Measurements from ENCODE around the gene FSTL3.

The FSTL3 gene

GRCh38 chr19:653425-653824, 22.8 kb upstream of the FSTL3 start:
- H3K27ac ChIP-seq = no peak overlapping the region
- no peak for TF ChIP-seq ZFX (IDR thresholded peaks at IDR 0.05)
- TF ChIP-seq CTCF (conservative IDR thresholded peaks at IDR 0.05) = no peak

GRCh38 chr19:655691-656090, 20.5 kb upstream of the FSTL3 start:
- TF ChIP-seq CTCF (conservative IDR thresholded peaks at IDR 0.05) = no peak
- no peak for TF ChIP-seq ZFX (IDR thresholded peaks at IDR 0.05)
- H3K27ac ChIP-seq = no peak overlapping the region

GRCh38 chr19:656751-657559, 19.2 kb upstream of the FSTL3 start:
- no peak for TF ChIP-seq CTCF (conservative IDR thresholded peaks at IDR 0.05)
- TF ChIP-seq ZFX (IDR thresholded peaks at IDR 0.05) = no peak

GRCh38 chr19:657611-658010, 18.6 kb upstream of the FSTL3 start:
- TF ChIP-seq CTCF (conservative IDR thresholded peaks at IDR 0.05) (no peak), ZFX (IDR thresholded peaks at IDR 0.05) (no peak)
- H3K27ac ChIP-seq = no peak overlapping the region

More at GRCh38 chr19:656751-657559, 19.2 kb upstream of the FSTL3 start:
- H3K27ac ChIP-seq = no peak overlapping the region

GRCh38 chr19:658059-658839, 17.9 kb upstream of the FSTL3 start:
- H3K27ac ChIP-seq = no peak overlapping the region
- TF ChIP-seq CTCF (conservative IDR thresholded peaks at IDR 0.05) = no peak
- TF ChIP-seq ZFX (IDR thresholded peaks at IDR 0.05) = no peak

- H3K27ac ChIP-seq = no peak overlapping the region
- TF ChIP-seq CTCF (conservative IDR thresholded peaks at IDR 0.05) = no peak
- no peak for TF ChIP-seq ZFX (IDR thresholded peaks at IDR 0.05)
These were observed 17.0 kb upstream of the FSTL3 start for GRCh38 chr19:658916-659839.
